Sciatic nerve (tissue), 2 donors: ENCODE data around the gene PNPLA5. TPM values are rescaled to one million over a fixed set of nuclear protein-coding genes. Genes with fewer than 3 reads are reported as not detected.

ENCODE experiments used
- ATAC-seq: fragments of 200-7000 bp; cut with Tn5 transposase; one replicate; pipeline ENCODE4 v1.9.1; 2020; ENCODE audit warnings: mild to moderate bottlenecking, moderate library complexity
- DNase-seq: peaks from one replicate; pipeline ENCODE4 v3.0.0-alpha.2; 2020; ENCODE audit warnings: low spot score
- intact Hi-C: fragments of 100-400 bp; cut with DNase I; formaldehyde crosslinking; loops from one replicate; pipeline ENCODE4 v1.14.2; 2022
- total RNA-seq: library from RNA; stranded (reverse); fragmentation: NEBNext Ultra II Directional; extraction: Animal tissue kit (Norgen Biotek cat#: 25700); gene quantifications from one replicate; pipeline ENCODE4 v1.2.1, GENCODE V29; 2021
- donor health status: DM: no; HTN: no; CAD: no.
- donor health status: DM: no; HTN: no; CAD: no.

PNPLA5 gene, protein sequence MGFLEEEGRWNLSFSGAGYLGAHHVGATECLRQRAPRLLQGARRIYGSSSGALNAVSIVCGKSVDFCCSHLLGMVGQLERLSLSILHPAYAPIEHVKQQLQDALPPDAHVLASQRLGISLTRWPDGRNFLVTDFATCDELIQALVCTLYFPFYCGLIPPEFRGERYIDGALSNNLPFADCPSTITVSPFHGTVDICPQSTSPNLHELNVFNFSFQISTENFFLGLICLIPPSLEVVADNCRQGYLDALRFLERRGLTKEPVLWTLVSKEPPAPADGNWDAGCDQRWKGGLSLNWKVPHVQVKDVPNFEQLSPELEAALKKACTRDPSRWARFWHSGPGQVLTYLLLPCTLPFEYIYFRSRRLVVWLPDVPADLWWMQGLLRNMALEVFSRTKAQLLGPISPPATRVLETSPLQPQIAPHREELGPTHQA
- not detected for total RNA-seq

DNA sequence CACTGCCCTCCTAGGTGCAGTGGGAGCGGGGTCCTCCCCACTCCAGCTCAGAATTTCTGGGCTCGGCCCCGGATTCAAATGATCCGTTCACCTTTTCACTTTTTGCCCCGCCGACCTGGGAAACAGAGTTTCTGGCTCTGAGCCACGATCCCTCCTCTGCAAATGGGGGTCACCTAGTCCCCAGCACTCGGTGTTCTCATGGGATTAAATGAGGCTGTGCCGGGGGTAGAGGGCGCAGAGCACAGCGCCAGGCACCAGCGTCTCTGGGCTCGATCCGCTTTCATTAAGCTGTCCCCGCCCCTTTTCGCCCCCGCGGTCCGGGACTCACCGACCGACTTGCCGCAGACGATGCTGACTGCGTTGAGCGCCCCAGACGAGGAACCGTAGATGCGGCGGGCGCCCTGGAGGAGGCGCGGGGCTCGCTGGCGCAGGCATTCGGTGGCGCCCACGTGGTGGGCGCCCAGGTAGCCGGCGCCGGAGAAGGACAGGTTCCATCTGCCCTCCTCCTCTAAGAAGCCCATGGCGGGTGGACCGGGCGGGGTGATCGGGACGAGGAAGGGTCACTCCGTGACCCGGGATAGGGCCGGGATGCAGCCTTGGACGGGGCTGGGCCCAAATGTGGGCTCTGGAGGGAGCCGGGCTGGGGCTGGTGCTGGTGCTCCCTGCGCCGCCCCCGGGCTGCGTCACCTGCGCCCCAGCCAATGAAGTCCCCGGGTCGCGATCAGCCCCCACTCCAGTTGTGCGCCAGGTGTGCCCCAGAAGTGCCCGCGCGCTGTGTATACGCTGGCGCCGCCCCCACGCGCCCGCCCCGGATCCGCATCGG lies at the start of gene PNPLA5:
Gene PNPLA5, minus strand, starts transcription at position 654 of the 823 bp plus-strand sequence. Its CDS starts 133 bp downstream, at position 521.
- ATAC-seq (no peak), DNase-seq (peak; percentile 35)
- intact Hi-C loops, result loop anchor here (5.0 kb wide), 1 partner anchor 44 kb away; no protein-coding TSS in a partner anchor

DNA sequence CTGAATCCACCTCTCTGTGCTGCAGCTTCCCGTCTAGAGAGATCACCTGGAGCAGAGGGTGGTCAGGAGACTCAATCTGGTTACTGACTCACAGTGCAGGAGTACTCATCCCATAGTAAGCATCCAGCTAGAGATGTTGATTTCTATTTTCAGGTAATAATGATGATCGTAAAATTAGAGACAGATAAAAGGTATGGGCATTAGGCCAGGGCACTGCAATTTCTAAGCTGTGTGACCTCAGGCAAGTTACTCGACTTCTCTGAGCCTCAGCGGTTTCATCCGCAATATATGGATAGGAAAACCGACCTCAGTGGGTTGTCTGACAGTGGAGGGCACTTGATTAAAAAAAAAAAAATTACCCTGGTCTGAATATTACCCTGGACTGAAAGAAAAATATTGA lies 49.6 kb upstream of the PNPLA5 start:
- no peak for ATAC-seq
- intact Hi-C loops, result no loop called here
- no peak for DNase-seq

DNA sequence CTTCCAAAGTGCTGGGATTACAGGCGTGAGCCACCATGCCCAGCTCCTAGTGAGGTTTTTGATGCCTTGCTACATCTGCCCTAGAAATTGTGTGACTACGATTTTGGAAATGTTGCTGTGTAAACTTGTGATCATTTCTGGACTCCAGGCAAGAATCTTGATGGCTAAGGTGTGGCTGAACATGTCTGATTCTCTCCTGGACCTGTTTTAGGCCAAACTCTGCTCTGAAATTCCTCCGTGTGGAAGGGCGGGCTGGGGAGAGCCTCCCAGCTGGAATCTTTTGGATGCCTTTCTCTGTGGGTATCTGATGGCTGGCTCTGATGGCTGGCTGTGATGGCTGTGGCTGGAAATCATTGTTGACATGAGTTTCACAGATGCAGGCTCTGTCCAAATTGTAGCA lies 40.0 kb upstream of the PNPLA5 start:
- DNase-seq (no peak), ATAC-seq (no peak)
- intact Hi-C loops, result no loop called here

DNA sequence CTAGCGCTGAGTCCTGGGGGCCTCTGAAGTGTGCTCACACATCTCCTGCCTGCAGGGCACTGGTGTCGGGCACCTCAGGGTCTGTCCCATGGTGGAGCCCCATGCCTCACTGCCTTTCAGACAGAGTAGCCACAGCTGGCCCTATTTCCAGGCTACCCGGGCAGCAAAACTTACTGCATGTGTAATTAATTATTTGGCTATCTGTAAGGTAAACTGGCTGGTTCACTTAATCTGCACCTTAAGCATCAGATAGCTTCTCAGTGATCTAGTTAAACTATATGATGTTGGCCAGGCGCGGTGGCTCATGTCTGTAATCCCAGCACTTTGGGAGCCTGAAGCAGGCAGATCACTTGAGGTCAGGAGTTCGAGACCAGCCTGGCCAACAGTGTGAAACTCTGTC lies 37.1 kb upstream of the PNPLA5 start:
- ATAC-seq (no peak), DNase-seq (no peak)
- intact Hi-C loops, result no loop called here

DNA sequence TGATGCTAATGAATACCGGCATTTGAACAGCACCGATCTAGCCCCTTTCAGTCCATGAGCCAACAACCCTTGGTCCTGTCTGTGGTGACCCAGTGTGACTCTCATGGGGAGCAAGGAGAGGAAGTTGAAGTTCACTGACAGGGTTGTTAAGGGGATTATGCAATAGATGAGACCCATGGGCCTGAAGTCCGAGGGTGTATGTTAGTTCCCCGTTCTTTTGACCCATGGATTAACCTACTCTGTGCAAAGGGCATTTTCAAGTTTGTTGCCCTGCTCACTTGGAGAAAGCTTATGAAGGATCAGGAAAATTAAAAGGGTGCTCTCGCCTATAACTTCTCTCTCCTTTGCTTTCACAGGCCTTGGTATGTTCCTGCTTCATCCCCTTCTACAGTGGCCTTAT lies 36.7 kb upstream of the PNPLA5 start:
- no peak for ATAC-seq
- intact Hi-C loops, result no loop called here
- DNase-seq, result no peak

DNA sequence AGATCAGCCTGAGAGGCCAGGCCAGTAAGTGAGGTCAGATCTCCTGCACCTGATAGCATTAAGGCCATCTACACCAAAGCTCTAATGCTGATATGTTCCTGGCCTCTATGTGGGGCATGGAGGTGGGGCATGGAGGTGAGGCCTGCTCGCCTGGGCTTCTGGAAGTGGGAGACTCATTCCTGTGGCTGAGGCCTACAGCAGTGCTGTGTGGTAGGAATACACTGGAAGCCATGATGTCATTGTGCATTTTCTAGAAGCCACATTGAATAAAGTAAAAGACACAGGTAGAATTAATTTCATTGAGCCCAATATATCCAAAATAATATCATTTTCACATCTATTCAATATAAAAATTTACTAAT lies 34.5 kb upstream of the PNPLA5 start:
- intact Hi-C loops, result no loop called here
- DNase-seq (no peak), ATAC-seq (no peak)

DNA sequence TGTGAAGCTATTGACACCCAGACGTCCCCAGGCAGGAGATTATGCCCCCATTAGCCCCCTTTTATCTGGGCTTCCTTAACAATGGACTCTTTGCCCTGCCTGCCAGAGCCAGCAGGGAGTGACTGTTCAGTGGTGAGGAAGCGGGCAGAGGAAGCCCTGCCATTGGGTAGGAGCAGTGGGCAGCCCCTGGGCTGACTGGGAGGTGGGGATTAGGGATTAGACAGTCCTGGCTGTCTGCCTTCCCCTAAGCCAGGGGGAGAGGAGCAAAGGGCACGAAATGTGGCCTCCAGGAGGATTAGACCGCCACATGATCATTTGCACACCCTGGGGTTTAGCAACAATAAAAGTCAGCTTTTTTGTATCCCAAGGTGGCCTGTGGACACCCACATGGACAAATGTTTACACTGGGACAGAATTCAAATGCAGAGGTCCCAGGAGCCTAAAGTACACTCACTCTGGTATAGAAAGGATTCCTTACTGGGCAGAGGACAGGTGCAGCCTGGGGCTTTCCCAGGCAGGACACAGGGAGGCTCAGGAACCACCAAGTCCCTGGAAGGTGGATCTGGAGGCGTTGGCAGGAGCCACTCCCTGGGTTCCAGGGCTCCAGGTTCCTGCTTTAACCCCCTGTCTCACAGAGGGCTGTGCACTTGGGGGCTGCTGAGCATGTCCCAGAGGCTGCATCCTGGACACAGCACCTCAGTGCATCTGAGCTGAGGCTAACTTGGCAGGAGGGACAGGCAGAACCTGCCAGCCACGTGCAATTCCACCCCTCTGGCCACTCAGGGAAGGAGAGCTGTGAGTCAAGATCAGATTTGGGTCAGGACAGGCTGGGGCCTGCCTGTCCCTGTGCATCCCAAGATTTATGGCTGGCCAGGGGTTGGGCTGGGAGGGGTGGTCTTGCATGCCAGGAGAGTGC lies 33.9 kb upstream of the PNPLA5 start:
- no peak for ATAC-seq
- intact Hi-C loops, result no loop called here

DNA sequence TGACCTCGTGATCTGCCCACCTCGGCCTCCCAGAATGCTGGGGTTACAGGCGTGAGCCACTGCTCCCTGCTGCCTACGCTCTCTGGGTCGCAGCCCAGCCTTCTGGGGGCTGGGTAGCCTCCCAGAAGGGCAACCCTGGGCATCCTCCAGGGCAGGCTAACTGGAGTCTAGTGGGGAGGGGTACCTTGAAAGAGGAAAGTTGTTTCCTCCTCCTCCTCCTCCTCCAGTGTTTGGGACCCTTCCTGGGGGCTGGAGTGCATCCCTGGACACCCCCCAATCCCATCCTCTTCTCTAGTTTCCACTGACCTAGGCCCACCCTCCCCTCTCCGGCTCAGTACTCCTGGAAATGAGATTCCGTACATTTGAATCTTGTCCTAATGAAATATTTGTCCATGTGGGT lies 33.1 kb upstream of the PNPLA5 start:
- intact Hi-C loops, result no loop called here
- ATAC-seq, result no peak
- DNase-seq, result no peak

More for the DNA sequence above, 33.9 kb upstream of the PNPLA5 start:
- DNase-seq, result no peak

DNA sequence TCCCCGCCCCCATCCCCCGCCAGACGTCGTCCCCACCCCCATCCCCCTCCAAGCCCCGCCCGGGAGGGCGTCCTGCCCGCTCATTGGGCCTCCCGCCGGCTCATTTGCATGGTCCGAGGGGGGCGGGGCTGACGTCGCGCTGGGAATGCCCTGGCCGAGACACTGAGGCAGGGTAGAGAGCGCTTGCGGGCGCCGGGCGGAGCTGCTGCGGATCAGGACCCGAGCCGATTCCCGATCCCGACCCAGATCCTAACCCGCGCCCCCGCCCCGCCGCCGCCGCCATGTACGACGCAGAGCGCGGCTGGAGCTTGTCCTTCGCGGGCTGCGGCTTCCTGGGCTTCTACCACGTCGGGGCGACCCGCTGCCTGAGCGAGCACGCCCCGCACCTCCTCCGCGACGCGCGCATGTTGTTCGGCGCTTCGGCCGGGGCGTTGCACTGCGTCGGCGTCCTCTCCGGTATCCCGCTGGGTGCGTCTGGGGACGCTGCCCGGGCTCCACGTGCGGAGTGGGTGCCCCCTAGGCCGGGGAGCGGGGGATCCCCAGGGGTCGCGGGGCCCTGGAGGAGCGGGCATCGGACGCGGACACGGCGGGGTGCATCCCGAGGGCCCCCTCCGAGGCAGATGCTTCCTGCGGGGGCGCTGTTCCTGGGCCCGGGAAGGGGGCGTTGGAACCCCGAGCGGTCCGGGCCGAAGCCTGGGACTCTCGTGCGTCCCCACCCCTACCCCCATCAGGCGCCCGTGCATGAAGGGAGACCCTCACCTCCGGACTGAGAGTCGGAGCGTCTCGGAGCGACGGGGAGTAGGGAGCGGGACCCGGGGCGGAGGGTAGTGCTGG lies 32.0 kb upstream of the PNPLA5 start, which contains the start of gene PNPLA3:
Gene PNPLA3, plus strand, starts transcription at position 175 of the 834 bp plus-strand sequence. Its CDS starts 107 bp downstream, at position 282.
- DNase-seq (peak; percentile 95), ATAC-seq (peak; percentile 95)
- intact Hi-C loops, result no loop called here

DNA sequence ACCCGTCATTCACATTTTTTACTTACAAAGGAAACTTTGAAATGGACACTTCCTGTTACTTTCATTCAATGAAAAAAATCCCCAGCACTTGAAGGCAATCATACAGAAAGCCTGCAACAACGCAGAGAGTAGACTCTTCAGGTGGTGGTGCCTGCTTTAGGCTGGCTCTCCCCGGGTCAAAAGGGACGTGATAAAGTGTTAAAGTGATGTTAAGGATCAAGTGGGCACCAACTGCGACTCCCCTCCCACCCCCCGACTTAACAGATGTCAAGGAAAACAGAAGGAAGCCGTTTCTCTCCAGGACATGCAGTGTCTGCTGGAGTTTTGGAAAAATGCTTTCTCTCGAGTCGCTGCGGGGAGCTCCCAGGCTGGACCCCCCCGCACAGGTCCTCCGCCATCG lies 31.4 kb upstream of the PNPLA5 start:
- no peak for DNase-seq
- intact Hi-C loops, result no loop called here
- no peak for ATAC-seq

DNA sequence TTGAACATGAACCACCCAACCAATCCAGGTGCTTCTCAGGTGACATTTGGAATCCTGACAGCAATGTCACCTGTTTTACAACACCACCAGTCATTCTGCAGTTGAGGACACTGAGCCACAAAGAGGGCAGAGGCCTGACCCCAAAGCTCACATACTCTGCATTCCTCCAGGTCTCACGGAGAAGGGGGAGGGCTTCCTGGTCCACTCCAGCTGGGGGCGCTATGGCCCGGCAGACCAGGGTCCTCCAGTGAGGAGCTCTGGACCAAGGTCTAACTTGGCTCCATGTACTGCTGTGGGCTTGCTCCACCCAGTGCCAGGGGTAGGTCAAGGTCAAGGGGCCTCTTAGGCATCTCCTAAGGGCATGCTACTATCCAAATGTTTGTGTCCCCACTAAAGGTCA lies 30.3 kb upstream of the PNPLA5 start:
- intact Hi-C loops, result no loop called here
- no peak for DNase-seq

DNA sequence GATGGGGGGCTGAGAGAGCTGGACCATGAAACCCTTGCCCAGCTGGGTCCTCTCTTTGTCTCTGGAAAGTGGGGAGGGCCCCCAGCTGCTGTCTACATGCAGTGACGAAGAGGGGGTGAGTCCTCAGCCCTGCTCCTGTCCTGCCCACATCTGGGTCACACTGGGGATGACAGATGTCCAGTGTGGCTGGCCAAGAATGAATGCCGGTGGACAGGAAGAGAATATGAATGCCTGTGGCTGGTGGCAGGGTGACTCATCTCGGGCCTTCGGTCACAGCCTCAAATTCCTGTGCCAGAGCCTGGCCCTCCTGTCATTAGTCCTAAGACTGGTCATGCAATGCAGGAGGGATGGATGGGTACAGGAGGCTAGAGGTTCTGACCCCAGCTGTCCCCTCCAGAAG lies 29.6 kb upstream of the PNPLA5 start:
- ATAC-seq (no peak), DNase-seq (no peak)
- intact Hi-C loops, result no loop called here

More for the DNA sequence above, 30.3 kb upstream of the PNPLA5 start:
- ATAC-seq, result no peak

DNA sequence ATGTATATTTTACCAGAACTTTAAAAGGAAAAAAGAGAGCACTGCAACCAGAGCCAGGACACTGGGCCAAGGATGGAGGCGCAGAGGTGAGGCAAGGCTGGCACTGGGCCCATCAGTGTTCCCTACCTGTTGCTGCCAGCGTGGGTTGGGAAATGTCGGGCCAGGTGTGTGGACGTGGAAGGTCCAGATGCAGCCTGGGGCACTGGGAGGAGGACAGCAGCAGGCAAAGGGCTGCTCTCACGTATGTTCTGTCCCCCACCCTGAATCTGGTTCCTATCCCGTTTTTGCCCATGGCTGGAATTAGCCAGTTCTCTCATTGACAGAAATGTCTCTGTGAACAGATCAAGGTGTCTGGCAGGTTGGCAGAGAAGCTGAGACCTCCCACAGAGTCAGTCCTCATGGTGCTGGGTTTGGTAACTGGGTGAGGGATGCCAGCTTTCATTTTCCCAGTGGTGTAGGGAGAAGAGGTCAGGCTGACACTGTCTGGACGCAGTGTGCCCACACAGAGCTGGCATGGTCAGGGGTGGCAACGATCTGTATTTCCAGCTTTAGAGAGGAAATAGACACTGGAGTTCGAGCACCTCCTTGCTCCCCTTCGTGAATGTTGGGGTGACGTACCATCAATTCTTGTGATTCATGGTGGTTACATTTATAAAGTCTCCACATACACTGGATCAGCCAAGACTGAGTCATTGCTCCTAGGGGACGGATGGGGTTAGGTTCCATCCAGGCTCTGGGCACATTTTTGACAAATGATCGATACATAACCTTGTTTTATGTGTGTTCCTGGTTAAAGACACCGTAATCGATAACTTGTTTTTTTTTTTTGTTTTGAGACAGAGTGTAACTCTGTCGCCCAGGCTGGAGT lies 27.5 kb upstream of the PNPLA5 start:
- ATAC-seq, result no peak
- DNase-seq, result no peak
- intact Hi-C loops, result no loop called here

DNA sequence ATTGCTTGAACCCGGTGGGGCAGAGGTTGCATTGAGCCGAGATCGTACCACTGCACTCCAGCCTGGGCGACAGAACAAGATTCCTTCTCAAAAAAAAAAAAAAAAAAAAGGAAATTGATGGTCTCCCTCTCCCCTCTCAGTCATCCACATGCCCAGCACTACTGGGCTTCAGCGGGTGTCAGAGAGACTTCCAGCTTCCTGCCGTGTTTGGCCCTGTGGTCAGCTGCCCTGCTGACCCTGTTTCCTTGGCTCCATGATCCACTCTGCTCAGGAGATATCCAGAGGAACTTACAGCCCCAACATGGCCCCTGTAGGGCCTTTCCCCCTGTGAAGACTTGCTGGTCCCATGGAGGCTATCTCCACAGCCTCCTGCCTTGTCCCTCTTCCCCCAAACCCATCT lies 25.7 kb upstream of the PNPLA5 start:
- no peak for DNase-seq
- no peak for ATAC-seq
- intact Hi-C loops, result no loop called here

DNA sequence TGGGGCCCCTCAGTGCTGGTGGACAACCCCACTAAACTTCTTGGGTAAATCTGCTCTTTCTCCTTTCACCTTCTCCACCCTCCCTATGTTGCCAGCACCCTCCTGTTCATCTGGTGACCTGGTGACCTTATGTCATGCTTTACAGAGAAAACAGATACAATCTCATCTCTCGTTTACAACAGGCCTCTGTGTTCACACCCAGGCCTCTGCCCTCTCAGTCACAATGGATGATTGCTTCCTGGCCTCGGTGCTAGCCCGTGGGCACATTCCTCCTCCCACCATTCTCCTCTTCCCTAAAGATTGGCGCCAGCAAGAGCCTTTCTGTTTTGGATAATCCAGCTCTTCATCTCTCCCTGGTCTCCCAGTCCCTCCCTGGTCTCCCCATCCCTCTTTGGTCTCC lies 19.5 kb upstream of the PNPLA5 start:
- DNase-seq (no peak), ATAC-seq (no peak)
- intact Hi-C loops, result no loop called here

DNA sequence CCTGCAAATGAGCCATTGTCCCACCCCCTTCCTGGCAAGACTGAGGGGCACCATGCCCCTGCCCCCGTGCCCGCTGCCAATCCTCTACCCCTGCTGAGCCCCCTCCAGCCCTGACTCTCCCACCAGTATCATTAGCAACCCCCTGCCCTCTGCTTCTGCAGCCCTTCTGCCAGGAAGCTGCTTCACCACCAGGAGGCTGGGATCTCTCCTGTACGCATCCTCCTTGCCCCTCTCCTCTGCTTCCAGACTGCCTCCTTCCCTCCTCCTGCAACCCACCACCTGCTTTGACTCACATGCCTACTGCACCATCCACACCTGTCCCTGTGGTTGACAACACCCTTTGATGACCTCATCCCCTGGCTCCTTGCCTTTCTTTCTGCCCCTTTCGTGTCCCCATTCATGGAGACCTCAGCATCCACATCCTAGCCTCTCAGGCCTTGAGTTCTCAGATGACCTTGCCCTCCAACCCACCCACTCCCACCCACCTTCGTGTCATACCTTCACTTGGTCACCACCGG lies 18.4 kb upstream of the PNPLA5 start:
- intact Hi-C loops, result no loop called here
- ATAC-seq, result no peak
- DNase-seq, result no peak

DNA sequence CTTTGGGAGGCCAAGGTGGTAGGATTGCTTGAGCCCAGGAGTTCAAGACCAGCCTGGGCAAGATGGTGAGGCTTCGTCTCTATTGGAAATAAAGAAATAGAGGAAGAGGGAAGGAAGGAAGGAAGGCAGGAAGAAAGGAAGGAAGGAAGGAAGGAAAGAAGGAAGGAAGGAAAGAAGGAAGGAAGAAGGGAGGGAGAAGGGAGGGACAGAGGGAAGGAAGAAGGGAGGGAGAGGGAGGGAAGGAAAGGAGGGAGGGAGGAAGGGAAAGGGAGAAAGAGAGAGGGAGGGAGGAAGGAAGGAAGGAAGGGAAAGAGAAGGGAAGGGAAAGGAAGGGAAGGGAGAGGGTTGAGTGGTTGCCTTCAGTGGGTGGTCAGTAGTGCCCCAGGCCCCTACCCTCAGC lies 17.9 kb upstream of the PNPLA5 start:
- DNase-seq, result no peak
- no peak for ATAC-seq
- intact Hi-C loops, result no loop called here
